Fibroblast of villous mesenchyme (primary cell): Measurements from ENCODE around the gene ACADM. TPM values are rescaled to one million over a fixed set of nuclear protein-coding genes. Genes with fewer than 3 reads are reported as not detected.
"Not testable (repeated sequence)": the region's sequence is repeated elsewhere in the genome, so short reads cannot be mapped to it uniquely, and the experiment has no call there.

ENCODE experiments used
- DNase-seq: peaks from one replicate; pipeline ENCODE4 v3.0.0-alpha.2; 2010; ENCODE audit warnings: low read depth
- H3K4me3 ChIP-seq: 2 replicates; pipeline ENCODE4 v1.5.1; 2011; ENCODE audit warnings: low read depth, mild to moderate bottlenecking, low read length
- CTCF ChIP-seq: IDR thresholded peaks from 2 replicates; pipeline ENCODE4 v1.5.1; 2012; ENCODE audit warnings: low read depth, mild to moderate bottlenecking, low read length; ENCODE audit not compliant: insufficient read depth
- total RNA-seq: library from RNA; depleted of rRNA; stranded (reverse); fragments of >200 nt; gene quantifications from 2 replicates; pipeline ENCODE4 v1.2.3, GENCODE V29; 2012

ACADM gene
- total RNA-seq, 1 donor = 31.5 TPM

- TF ChIP-seq CTCF = no peak
- H3K4me3 ChIP-seq = no peak overlapping the region
- peak; percentile 71 for DNase-seq
These were observed 41.3 kb downstream of the ACADM start for GRCh38 chr1:75765697-75766355.

- DNase-seq = no peak
- no peak overlapping the region for H3K4me3 ChIP-seq
- no peak for TF ChIP-seq CTCF
These were observed 43.5 kb downstream of the ACADM start for GRCh38 chr1:75768016-75768415.

- no peak for TF ChIP-seq CTCF
- no peak overlapping the region for H3K4me3 ChIP-seq
- no peak for DNase-seq
These were observed 46.3 kb downstream of the ACADM start for GRCh38 chr1:75770761-75771160.

- no peak for TF ChIP-seq CTCF
- no peak overlapping the region for H3K4me3 ChIP-seq
These were observed 47.5 kb downstream of the ACADM start for GRCh38 chr1:75771978-75772377.

GRCh38 chr1:75777812-75778211, 53.3 kb downstream of the ACADM start:
- DNase-seq, H3K4me3 ChIP-seq: not testable (repeated sequence)

More at GRCh38 chr1:75771978-75772377, 47.5 kb downstream of the ACADM start:
- DNase-seq = no peak

- not testable (repeated sequence) for H3K4me3 ChIP-seq, DNase-seq
These were observed 54.2 kb downstream of the ACADM start for GRCh38 chr1:75778694-75779093.

GRCh38 chr1:75780183-75780582, 55.7 kb downstream of the ACADM start:
- not testable (repeated sequence) for H3K4me3 ChIP-seq, DNase-seq

GRCh38 chr1:75783920-75784319, 59.4 kb downstream of the ACADM start:
- DNase-seq, H3K4me3 ChIP-seq: not testable (repeated sequence)

GRCh38 chr1:75785320-75785982, 60.9 kb downstream of the ACADM start:
- no peak for TF ChIP-seq CTCF
- no peak for DNase-seq
- peak overlapping the region; percentile 88 for H3K4me3 ChIP-seq
